ENCODE data around the gene UBE3A. TPM values are rescaled to one million over a fixed set of nuclear protein-coding genes. Genes with fewer than 3 reads are reported as not detected.

Gene UBE3A
- total RNA-seq, 1 experiment from 2014 or later = 39.3 TPM

DNA sequence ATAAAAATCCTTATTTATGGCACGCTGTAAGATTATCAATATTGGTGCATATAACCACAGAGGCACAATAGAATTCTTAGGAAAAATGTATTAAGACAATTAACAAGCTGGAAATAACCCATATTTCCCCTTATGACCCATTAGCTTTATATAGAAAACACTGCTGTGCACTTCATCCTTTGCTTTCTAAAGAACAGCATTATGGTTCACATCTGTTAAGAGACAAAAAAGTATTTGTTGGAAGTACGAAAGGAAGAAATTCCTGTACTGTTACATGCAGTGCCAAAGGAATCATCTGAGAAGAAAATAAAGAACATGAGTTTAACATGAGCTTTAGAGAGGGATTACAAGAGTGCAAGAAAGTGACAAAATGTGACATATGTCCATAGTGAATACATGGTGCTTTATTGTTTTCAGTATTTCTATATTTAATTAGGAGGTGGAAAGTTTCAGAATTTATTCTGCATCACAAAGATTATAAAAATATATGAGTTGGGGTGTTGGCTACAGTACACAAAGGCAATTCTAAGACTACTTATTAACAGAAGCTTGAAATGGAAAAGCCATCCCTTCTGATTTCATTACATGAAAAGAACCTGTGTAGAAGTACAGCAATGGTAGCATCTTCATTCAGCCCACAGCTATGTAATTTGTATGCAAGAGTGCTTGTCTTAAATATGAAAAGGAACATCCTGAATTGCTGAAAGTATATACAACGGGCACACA, 6.8 kb downstream of the UBE3A start:
- Mint-ChIP-seq H3K9me3 (ENCODE audit: low read depth, unreplicated experiment) (no peaks in the 10 kb centered on the region), H3K36me3 (ENCODE audit: insufficient read depth, unreplicated experiment) (no peaks in the 10 kb centered on the region), H3K4me1 (ENCODE audit: low read depth, unreplicated experiment) (no peaks in the 10 kb centered on the region), H3K27me3 (ENCODE audit: unreplicated experiment) (no peaks in the 10 kb centered on the region), H3K4me3 (ENCODE audit: low read depth, unreplicated experiment) (no peak overlapping the region), H3K27ac (ENCODE audit: unreplicated experiment) (no peak overlapping the region)
- CTCF ChIA-PET = no interaction called here
- TF ChIP-seq, protein P1, sequence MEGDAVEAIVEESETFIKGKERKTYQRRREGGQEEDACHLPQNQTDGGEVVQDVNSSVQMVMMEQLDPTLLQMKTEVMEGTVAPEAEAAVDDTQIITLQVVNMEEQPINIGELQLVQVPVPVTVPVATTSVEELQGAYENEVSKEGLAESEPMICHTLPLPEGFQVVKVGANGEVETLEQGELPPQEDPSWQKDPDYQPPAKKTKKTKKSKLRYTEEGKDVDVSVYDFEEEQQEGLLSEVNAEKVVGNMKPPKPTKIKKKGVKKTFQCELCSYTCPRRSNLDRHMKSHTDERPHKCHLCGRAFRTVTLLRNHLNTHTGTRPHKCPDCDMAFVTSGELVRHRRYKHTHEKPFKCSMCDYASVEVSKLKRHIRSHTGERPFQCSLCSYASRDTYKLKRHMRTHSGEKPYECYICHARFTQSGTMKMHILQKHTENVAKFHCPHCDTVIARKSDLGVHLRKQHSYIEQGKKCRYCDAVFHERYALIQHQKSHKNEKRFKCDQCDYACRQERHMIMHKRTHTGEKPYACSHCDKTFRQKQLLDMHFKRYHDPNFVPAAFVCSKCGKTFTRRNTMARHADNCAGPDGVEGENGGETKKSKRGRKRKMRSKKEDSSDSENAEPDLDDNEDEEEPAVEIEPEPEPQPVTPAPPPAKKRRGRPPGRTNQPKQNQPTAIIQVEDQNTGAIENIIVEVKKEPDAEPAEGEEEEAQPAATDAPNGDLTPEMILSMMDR (IDR thresholded peaks at IDR 0.05; ENCODE audit: unreplicated experiment) = no peak
- DNase-seq = no peak
- intact Hi-C loops (cut with micrococcal nuclease; ENCODE audit: unreplicated experiment) = no loop called here
- no TSS peak for BruUV-seq (replicated peaks)

DNA sequence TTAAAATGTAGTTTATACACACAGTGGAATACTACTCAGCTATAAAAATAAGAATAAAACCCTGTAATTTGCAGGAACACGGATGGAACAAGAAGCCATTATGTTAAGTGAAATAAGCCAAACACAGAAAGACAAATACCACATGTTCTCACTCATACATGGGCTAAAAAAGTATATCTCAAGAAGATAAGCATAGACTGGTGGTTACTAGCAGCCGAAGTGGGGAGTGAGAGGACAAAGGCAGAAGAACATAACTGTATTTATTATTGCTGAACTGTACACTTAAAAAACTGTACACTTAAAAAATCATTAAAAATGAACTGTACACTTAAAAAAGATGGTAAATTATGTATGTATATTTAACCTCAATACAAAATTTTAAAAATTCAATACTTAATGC, 11.0 kb downstream of the UBE3A start:
- Mint-ChIP-seq H3K4me1 (ENCODE audit: low read depth, unreplicated experiment) (peaks cover 8% of the 10 kb centered on the region), H3K9me3 (ENCODE audit: low read depth, unreplicated experiment) (peaks cover 4% of the 10 kb centered on the region), H3K36me3 (ENCODE audit: insufficient read depth, unreplicated experiment) (no peaks in the 10 kb centered on the region), H3K27ac (ENCODE audit: unreplicated experiment) (no peak overlapping the region), H3K4me3 (ENCODE audit: low read depth, unreplicated experiment) (no peak overlapping the region), H3K27me3 (ENCODE audit: unreplicated experiment) (no peaks in the 10 kb centered on the region)
- BruUV-seq (replicated peaks) = no TSS peak
- intact Hi-C loops (cut with micrococcal nuclease; ENCODE audit: unreplicated experiment) = no loop called here
- CTCF ChIA-PET = no interaction called here
- TF ChIP-seq, protein P1 (IDR thresholded peaks at IDR 0.05; ENCODE audit: unreplicated experiment) = no peak
- no peak for DNase-seq

GRCh38 chr15:25426896-25427610, 11.8 kb downstream of the UBE3A start:
- H3K4me3 Mint-ChIP-seq (ENCODE audit: low read depth, unreplicated experiment) = no peak overlapping the region
- H3K27me3 Mint-ChIP-seq (ENCODE audit: unreplicated experiment) = no peaks in the 10 kb centered on the region
- no TSS peak for BruUV-seq (replicated peaks)
- peaks cover 8% of the 10 kb centered on the region for H3K4me1 Mint-ChIP-seq (ENCODE audit: low read depth, unreplicated experiment)
- TF ChIP-seq, protein P1 (IDR thresholded peaks at IDR 0.05; ENCODE audit: unreplicated experiment) = no peak
- CTCF ChIA-PET = no interaction called here
- intact Hi-C loops (cut with micrococcal nuclease; ENCODE audit: unreplicated experiment) = no loop called here
- peaks cover 5% of the 10 kb centered on the region for H3K9me3 Mint-ChIP-seq (ENCODE audit: low read depth, unreplicated experiment)
- DNase-seq = no peak
- H3K27ac Mint-ChIP-seq (ENCODE audit: unreplicated experiment) = no peak overlapping the region
- H3K36me3 Mint-ChIP-seq (ENCODE audit: insufficient read depth, unreplicated experiment) = no peaks in the 10 kb centered on the region

- Mint-ChIP-seq H3K4me1 (ENCODE audit: low read depth, unreplicated experiment) (peaks cover 8% of the 10 kb centered on the region), H3K27ac (ENCODE audit: unreplicated experiment) (peak overlapping the region; percentile 65), H3K9me3 (ENCODE audit: low read depth, unreplicated experiment) (peaks cover 9% of the 10 kb centered on the region), H3K4me3 (ENCODE audit: low read depth, unreplicated experiment) (no peak overlapping the region), H3K36me3 (ENCODE audit: insufficient read depth, unreplicated experiment) (no peaks in the 10 kb centered on the region), H3K27me3 (ENCODE audit: unreplicated experiment) (no peaks in the 10 kb centered on the region)
- TF ChIP-seq, protein P1 (IDR thresholded peaks at IDR 0.05; ENCODE audit: unreplicated experiment) = no peak
- no peak for DNase-seq
- BruUV-seq (replicated peaks) = no TSS peak
- intact Hi-C loops (cut with micrococcal nuclease; ENCODE audit: unreplicated experiment) = loop anchor here (2.0 kb wide), 1 partner anchor 37 kb away; no protein-coding TSS in a partner anchor
- CTCF ChIA-PET = no interaction called here
These were observed 14.8 kb downstream of the UBE3A start for GRCh38 chr15:25424073-25424472.
